Tibial nerve (tissue), 4 donors: ENCODE results near the gene SYT15B.
"Not testable (repeated sequence)": the region's sequence is repeated elsewhere in the genome, so short reads cannot be mapped to it uniquely, and the experiment has no call there.

Experiments used
- EP300 ChIP-seq, 2 donors: sonication (generic); formaldehyde crosslinking; IDR thresholded peaks; one replicate each; pipeline ENCODE4 v1.6.1; 2017; ENCODE audit warnings: antibody characterized with exemption in 2 of 2, mild to moderate bottlenecking in 1 of 2
- POLR2A ChIP-seq, 2 donors: fragments of 450-650 bp; IDR thresholded peaks; one replicate each; pipeline ENCODE4 v1.6.1; 2017; ENCODE audit warnings: antibody characterized with exemption in 2 of 2, mild to moderate bottlenecking in 2 of 2, moderate library complexity in 2 of 2
- TF ChIP-seq, protein P1 (sequence below), 5 experiments: fragments of 200-600 bp in 3 of 5; fragments of 450-650 bp in 2 of 5; sonication (generic) in 3 of 5; IDR thresholded peaks; one replicate each; pipeline ENCODE4 v1.5.1; 2016 to 2019; ENCODE audit warnings: antibody characterized with exemption in 5 of 5, mild to moderate bottlenecking in 3 of 5, moderate library complexity in 2 of 5

DNA sequence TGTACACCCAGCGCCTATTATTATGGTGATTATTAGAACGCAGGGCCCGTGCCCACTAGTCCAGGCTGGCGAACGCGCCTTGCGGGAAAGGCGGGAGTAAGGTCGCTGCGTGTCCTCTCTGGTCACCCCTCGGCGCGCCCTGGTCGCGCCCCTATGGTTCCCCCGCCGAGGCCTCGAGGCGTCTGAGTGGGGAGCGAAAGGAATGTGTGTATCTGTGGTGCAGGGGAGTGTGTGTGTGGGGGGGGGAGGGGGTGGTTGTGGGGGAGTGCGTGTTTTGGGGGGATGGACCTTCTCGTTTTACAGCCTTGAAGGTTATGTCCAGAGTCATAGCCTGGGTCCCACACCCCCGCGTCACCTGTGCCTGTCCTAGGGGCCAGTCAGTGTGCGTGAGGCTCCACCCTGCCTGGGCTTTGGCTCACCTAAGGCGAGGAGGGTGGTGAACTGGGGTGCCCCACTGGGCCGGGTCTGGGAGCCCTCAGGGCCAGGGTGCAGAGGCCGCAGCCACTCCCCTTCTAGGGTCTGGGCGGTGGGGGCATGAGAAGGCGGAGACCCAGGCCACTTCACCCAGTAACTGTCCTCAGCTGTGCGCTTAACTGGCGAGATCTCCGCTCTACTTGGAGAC, at the start of gene SYT15B:
- TF ChIP-seq, protein P1, sequence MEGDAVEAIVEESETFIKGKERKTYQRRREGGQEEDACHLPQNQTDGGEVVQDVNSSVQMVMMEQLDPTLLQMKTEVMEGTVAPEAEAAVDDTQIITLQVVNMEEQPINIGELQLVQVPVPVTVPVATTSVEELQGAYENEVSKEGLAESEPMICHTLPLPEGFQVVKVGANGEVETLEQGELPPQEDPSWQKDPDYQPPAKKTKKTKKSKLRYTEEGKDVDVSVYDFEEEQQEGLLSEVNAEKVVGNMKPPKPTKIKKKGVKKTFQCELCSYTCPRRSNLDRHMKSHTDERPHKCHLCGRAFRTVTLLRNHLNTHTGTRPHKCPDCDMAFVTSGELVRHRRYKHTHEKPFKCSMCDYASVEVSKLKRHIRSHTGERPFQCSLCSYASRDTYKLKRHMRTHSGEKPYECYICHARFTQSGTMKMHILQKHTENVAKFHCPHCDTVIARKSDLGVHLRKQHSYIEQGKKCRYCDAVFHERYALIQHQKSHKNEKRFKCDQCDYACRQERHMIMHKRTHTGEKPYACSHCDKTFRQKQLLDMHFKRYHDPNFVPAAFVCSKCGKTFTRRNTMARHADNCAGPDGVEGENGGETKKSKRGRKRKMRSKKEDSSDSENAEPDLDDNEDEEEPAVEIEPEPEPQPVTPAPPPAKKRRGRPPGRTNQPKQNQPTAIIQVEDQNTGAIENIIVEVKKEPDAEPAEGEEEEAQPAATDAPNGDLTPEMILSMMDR (IDR thresholded peaks at IDR 0.05): not testable (repeated sequence)
- not testable (repeated sequence) for TF ChIP-seq POLR2A, EP300 (IDR thresholded peaks at IDR 0.05)
